Gastrocnemius medialis (tissue), 4 donors: Measurements from ENCODE around the gene CPXM2. TPM values are rescaled to one million over a fixed set of nuclear protein-coding genes. Genes with fewer than 3 reads are reported as not detected.

Source experiments
- ATAC-seq, 2 donors: fragments of 150-250 bp; one replicate each; pipeline ENCODE4 v1.9.1; 2016
- DNase-seq, 2 donors: peaks; one replicate each; pipeline ENCODE4 v3.0.0-alpha.2; 2019
- H3K27ac ChIP-seq, 4 donors: fragments of 200-600 bp; sonication (generic); 1 replicate in 1 of 4; 2 replicates in 3 of 4; pipeline ENCODE4 v1.5.1; 2016 to 2018; ENCODE audit warnings: mild to moderate bottlenecking in 2 of 4, moderate library complexity in 1 of 4
- H3K27me3 ChIP-seq, 3 donors: fragments of 200-600 bp; sonication (generic) in 2 of 3; 1 replicate in 1 of 3; 2 replicates in 2 of 3; pipeline versions ENCODE4 v1.5.1 to v1.6.0; 2016 to 2019; ENCODE audit warnings: mild to moderate bottlenecking in 1 of 3, moderate library complexity in 1 of 3
- H3K36me3 ChIP-seq, 2 donors: fragments of 200-600 bp; sonication (generic) in 1 of 2; one replicate each; pipeline ENCODE4 v1.5.1; 2017 to 2018
- H3K4me1 ChIP-seq, 2 donors: fragments of 200-600 bp; sonication (generic) in 1 of 2; one replicate each; pipeline ENCODE4 v1.5.1; 2016 to 2017; ENCODE audit warnings: mild to moderate bottlenecking in 2 of 2
- H3K4me3 ChIP-seq, 4 donors: fragments of 200-600 bp; sonication (generic) in 3 of 4; 1 replicate in 1 of 4; 2 replicates in 3 of 4; pipeline ENCODE4 v1.5.1; 2016 to 2019; ENCODE audit warnings: mild to moderate bottlenecking in 2 of 4
- H3K9me3 ChIP-seq, 3 donors: fragments of 200-600 bp; sonication (generic) in 2 of 3; 1 replicate in 1 of 3; 2 replicates in 2 of 3; pipeline ENCODE4 v1.5.1; 2016 to 2019
- CTCF ChIP-seq, 5 experiments: fragments of 450-650 bp in 3 of 5; fragments of 200-600 bp in 2 of 5; sonication (generic) in 2 of 5; IDR thresholded peaks in 4 of 5; conservative IDR thresholded peaks in 1 of 5; 1 replicate in 4 of 5; 2 replicates in 1 of 5; pipeline ENCODE4 v1.5.1; 2016 to 2019; ENCODE audit warnings: antibody characterized with exemption in 5 of 5, mild to moderate bottlenecking in 3 of 5, moderate library complexity in 3 of 5
- POLR2A ChIP-seq, 2 donors: fragments of 450-650 bp; IDR thresholded peaks; one replicate each; pipeline ENCODE4 v1.6.1; 2017; ENCODE audit warnings: antibody characterized with exemption in 2 of 2, mild to moderate bottlenecking in 2 of 2, moderate library complexity in 2 of 2
- in situ Hi-C, 4 donors: fragments of 200-750 bp; cut with MboI; loops; one replicate each; pipeline versions ENCODE4 v1.15.0 to v1.8.0; 2017; ENCODE audit warnings: low sequenced_read_pairs in 4 of 4
- intact Hi-C: fragments of 100-400 bp; cut with DNase I; formaldehyde crosslinking; loops from one replicate; pipeline ENCODE4 v1.15.1; 2023; ENCODE audit warnings: low total_unique reads
- total RNA-seq, 4 donors: library from RNA; depleted of rRNA; stranded (reverse); fragments of >200 nt; gene quantifications; one replicate each; pipeline versions ENCODE4 v1.1.0 to v1.2.3, GENCODE V29; 2016

The CPXM2 gene
- total RNA-seq, 4 donors from 2014 or later: 0.63 to 4.1 (median 1.9) TPM

DNA sequence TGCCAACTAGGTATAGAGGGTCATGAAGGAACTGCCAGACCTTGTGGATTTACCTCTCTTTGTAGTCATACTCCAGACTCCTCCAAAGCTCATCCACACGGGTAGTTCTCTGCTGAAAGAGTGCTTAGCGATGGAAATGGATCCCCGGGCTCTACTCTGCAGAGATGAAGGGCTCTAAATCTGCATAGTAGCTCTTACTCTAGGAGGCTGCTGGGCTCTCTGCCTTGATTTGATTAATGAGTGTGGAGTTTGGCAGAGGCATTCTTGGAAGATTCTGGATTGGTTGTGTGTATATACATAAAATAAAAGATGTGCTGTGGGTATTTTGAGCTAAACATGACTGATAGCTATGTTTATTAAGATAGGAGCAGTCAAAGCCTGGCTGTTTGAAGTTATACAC lies 21.3 kb upstream of the CPXM2 start:
- DNase-seq (no peak), ATAC-seq (no peak)
- H3K9me3 ChIP-seq: no peaks in the 10 kb centered on the region
- H3K27me3 ChIP-seq: peaks cover 4 to 6% (median 5%) of the 10 kb centered on the region in 3 donors
- no peaks in the 10 kb centered on the region for H3K4me1 ChIP-seq
- intact Hi-C loops: no loop called here
- no peaks in the 10 kb centered on the region for H3K36me3 ChIP-seq
- H3K4me3 ChIP-seq: no peak overlapping the region
- TF ChIP-seq CTCF (IDR thresholded peaks at IDR 0.05 in 4 of 5, conservative IDR thresholded peaks at IDR 0.05 in 1 of 5) (no peak), POLR2A (IDR thresholded peaks at IDR 0.05) (no peak)
- in situ Hi-C loops: no loop called here
- no peak overlapping the region for H3K27ac ChIP-seq

DNA sequence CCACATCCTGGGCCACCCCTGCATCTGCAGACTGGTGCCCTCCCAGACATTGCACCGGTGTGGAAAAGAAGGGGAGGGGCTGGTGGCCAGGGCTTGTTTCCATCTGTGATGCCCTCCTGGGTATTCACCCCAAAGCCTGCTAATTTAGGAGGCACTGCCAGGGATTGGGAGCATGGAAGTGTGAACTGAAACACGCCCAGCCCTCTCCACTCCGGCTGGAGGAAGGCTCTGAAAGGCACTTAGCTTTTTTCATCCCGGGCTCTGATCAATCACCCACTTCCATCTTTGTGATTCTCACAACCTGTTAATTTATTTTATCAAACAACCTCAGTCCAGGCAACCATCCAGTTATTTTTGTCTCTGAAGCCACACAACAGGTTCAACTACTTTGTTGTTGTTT lies 20.9 kb upstream of the CPXM2 start:
- DNase-seq (no peak), ATAC-seq (no peak)
- TF ChIP-seq POLR2A (IDR thresholded peaks at IDR 0.05) (no peak), CTCF (IDR thresholded peaks at IDR 0.05 in 4 of 5, conservative IDR thresholded peaks at IDR 0.05 in 1 of 5) (no peak)
- peaks cover 2 to 6% (median 5%) of the 10 kb centered on the region in 3 donors for H3K27me3 ChIP-seq
- no peak overlapping the region for H3K4me3 ChIP-seq
- H3K27ac ChIP-seq: no peak overlapping the region
- no peaks in the 10 kb centered on the region for H3K36me3 ChIP-seq
- intact Hi-C loops: no loop called here
- H3K9me3 ChIP-seq: no peaks in the 10 kb centered on the region
- in situ Hi-C loops: no loop called here
- no peaks in the 10 kb centered on the region for H3K4me1 ChIP-seq

- Histone ChIP-seq H3K27me3 (peaks cover 2 to 6% (median 5%) of the 10 kb centered on the region in 3 donors), H3K4me3 (no peak overlapping the region), H3K27ac (no peak overlapping the region), H3K9me3 (no peaks in the 10 kb centered on the region), H3K36me3 (no peaks in the 10 kb centered on the region), H3K4me1 (peaks cover 4% of the 10 kb centered on the region in 2 donors)
- in situ Hi-C loops: no loop called here
- ATAC-seq: no peak
- intact Hi-C loops: no loop called here
- TF ChIP-seq CTCF (IDR thresholded peaks at IDR 0.05 in 4 of 5, conservative IDR thresholded peaks at IDR 0.05 in 1 of 5) (no peak), POLR2A (IDR thresholded peaks at IDR 0.05) (no peak)
- no peak for DNase-seq
Measured at GRCh38 chr10:123911866-123912265, 20.3 kb upstream of the CPXM2 start.

- no peaks in the 10 kb centered on the region for H3K36me3 ChIP-seq
- no peaks in the 10 kb centered on the region for H3K9me3 ChIP-seq
- intact Hi-C loops (no loop called here), in situ Hi-C loops (no loop called here)
- H3K4me3 ChIP-seq: no peak overlapping the region
- TF ChIP-seq CTCF (IDR thresholded peaks at IDR 0.05 in 4 of 5, conservative IDR thresholded peaks at IDR 0.05 in 1 of 5) (no peak), POLR2A (IDR thresholded peaks at IDR 0.05) (no peak)
- peaks cover 0 to 6% (median 5%) of the 10 kb centered on the region in 3 donors for H3K27me3 ChIP-seq
- DNase-seq (no peak), ATAC-seq (no peak)
- no peak overlapping the region for H3K27ac ChIP-seq
- H3K4me1 ChIP-seq: peaks cover 4 to 5% of the 10 kb centered on the region in 2 donors
Measured at GRCh38 chr10:123909866-123910265, 18.3 kb upstream of the CPXM2 start.

- DNase-seq (no peak), ATAC-seq (no peak)
- Histone ChIP-seq H3K9me3 (no peaks in the 10 kb centered on the region), H3K4me3 (no peak overlapping the region), H3K27me3 (peaks cover 0 to 6% (median 5%) of the 10 kb centered on the region in 3 donors), H3K27ac (no peak overlapping the region), H3K4me1 (peaks cover 4 to 5% of the 10 kb centered on the region in 2 donors), H3K36me3 (no peaks in the 10 kb centered on the region)
- intact Hi-C loops: no loop called here
- in situ Hi-C loops: no loop called here
- TF ChIP-seq POLR2A (IDR thresholded peaks at IDR 0.05) (no peak), CTCF (IDR thresholded peaks at IDR 0.05 in 4 of 5, conservative IDR thresholded peaks at IDR 0.05 in 1 of 5) (no peak)
Measured at GRCh38 chr10:123909426-123909825, 17.8 kb upstream of the CPXM2 start.
